GM19324 (cell line): ENCODE results near the gene GNS.

ENCODE experiments used
- ATAC-seq: cut with Tn5 transposase; IDR thresholded peaks from one replicate; pipeline ENCODE4 v1.9.1; 2021; ENCODE audit warnings: mild to moderate bottlenecking, moderate library complexity; ENCODE audit not compliant: unreplicated experiment, low FRiP score

Gene GNS

DNA sequence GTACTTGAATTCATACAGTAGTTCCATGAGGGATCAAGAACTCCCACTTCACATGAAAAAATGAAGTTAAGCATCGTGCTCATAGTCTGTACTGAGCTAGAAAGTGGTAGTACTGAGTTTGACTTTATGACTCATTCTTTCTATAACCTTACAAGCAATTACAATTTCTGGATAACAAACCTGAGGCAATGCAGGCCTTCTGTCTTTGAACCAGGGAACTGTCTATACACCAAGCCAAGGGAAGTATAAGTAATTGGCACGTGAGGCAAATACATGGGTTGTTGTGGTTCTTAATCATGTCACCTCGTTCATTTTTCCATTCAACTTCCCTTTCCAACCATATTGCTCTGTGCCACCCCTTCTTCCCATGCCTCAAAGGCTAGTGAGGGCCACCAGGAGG, 16.8 kb downstream of the GNS start:
- no peak for ATAC-seq

- ATAC-seq: no peak
Measured at GRCh38 chr12:64740646-64741045, 18.6 kb downstream of the GNS start.

GRCh38 chr12:64739778-64740177, 19.4 kb downstream of the GNS start:
- no peak for ATAC-seq

DNA sequence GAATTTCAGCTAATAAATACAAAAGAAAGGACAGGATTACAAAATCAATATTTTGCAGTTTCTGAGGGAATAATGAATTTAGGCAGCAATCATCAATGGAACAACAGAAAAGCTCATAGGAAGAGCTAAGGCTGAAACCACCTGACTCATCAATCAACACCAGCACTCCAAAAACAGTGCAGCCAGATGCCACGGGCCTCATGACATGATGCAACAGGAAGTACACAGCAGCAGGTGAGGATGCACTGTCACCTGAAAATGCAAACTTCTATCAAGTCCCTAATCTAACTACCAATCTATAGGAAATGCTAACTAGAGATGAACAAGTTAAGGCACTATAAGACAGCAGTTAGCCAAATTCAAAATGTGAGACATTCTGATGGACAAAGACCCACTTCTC, 21.7 kb downstream of the GNS start:
- no peak for ATAC-seq

- no peak for ATAC-seq
Measured at GRCh38 chr12:64736771-64737170, 22.4 kb downstream of the GNS start.

- ATAC-seq: no peak
Measured at GRCh38 chr12:64735442-64735841, 23.8 kb downstream of the GNS start.

DNA sequence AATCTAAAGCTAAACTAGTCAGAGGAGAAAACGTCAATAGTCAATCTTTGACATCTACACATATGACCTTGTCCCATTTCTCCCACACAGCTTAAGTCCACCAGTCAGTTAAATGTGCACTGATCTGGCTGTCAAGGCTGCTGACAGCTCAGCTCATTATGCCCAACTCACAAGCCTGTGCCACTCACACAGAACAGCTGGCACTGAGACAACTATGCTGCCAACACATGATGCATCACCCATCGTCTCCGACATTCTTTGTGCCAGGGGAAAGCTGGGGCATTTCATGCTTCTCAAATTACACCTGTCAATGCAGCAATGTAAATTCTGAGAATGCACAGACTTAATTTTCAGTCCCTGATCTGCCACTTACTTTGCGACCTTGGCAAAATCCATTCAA, 25.3 kb downstream of the GNS start:
- ATAC-seq: no peak

DNA sequence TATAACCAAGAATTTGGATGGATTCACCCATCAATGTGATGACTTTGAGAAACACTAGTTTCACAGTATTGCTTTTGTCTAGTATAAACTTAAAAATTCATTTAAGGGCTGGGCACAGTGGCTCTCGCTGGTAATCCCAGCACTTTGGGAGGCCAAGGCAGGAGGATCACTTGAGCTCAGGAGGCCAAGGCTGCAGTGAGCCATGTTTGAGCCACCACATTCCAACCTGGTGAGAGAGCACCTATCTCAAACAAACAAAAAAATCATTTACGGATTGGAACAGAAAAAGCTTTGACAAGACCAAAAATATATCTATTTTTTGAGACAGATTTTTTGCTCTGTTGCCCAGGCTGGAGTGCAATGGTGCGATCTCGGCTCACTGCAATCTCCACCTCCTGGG, 27.5 kb downstream of the GNS start:
- no peak for ATAC-seq

GRCh38 chr12:64730588-64730969, 28.6 kb downstream of the GNS start:
- peak; percentile 15 for ATAC-seq

DNA sequence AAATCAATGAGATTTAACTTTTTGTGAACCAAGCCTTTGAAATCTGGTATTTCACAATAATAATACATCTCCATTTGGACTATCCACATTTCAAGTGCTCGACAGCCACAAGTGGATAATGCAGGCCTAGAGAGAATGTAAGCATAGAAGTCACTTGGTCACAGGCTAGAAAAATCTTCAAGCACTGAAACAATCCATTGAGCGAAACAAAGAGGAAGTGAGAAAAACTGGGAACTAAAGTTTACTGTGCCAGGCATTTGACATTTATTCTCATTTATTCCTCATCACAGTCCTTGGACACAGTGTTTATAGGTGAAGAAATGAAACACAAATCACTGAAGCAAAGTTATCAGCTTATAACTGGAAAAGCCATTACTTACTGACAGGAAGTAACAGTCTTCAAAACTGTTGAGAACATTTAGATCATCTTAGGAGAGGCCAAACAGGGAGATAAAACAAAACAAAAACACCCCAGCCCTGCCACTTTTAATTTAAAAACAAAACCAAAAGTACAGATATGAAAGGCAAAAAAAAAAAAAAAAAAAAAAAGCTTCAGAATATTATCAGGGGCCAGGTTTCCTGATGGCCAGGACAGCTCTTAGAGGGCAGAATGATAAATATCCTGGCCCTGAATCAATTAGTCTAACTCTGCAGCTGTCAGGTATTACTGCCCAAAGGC, 29.2 kb downstream of the GNS start:
- ATAC-seq: peak; percentile 46

DNA sequence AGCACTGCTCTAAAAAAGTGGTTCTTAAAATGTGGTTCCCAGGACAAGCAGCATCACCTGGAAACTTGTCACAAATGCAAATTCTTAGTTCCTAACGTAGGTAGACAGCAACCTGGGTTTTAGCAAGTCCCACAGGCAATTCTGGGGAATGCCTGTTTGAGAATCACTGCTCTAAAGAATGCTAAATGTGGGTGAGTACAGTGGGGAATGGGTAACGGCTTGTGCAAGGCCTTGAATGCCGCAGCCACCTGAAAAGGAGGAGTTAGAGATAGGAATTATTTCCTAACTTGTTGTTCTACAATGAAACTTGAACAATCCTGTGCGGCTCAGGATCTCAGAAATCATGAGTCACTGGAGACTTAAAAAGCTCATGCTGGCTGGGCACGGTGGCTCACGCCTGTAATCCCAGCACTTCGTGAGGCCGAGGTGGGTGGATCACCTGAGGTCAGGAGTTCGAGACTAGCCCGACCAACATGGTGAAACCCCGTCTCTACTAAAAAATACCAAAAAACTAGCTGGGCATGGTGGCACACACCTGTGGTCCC, 34.9 kb downstream of the GNS start:
- ATAC-seq: no peak

- no peak for ATAC-seq
Measured at GRCh38 chr12:64723630-64724029, 35.6 kb downstream of the GNS start.

- no peak for ATAC-seq
Measured at GRCh38 chr12:64722835-64723234, 36.4 kb downstream of the GNS start.

DNA sequence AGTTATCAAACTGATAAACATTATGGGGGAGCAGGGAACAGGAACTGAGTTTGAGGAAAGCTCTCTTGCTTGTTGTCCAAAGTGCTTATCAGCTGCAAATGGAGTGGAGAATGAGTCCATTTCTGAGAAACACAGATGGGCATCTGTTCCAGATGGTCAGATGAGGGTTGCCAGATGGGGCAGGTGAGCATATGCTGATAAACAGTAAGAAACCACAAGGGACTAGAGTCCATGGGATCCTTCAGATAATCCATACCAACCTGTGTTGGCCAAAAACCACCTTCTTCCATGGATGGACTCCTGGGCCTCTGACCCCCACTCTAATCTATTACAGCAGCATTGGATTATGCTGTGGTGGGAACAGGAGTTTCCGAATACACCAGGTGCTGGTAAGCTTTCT, 38.3 kb downstream of the GNS start:
- ATAC-seq: no peak

GRCh38 chr12:64718649-64719048, 40.6 kb downstream of the GNS start:
- no peak for ATAC-seq

GRCh38 chr12:64716839-64717455, 42.3 kb downstream of the GNS start:
- ATAC-seq: no peak

DNA sequence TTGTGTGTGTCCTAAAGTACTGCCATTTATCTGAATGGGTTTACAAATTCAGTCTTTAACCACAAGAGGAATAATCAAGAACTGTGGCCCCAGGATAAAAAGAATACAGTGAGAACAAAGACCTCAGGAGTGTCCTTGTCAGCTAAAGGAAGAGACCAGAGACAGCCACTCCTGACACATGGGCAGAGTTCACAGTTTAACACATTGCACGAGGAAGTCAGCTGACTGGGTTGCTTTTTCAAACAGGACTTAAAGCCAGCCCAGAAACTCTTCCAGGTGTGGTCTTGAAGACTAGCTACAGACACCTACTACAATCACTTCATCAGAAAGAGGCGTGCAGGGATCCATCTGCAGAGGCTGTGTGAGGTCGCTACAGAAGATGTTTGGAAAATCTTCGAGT, 42.8 kb downstream of the GNS start:
- ATAC-seq: no peak

DNA sequence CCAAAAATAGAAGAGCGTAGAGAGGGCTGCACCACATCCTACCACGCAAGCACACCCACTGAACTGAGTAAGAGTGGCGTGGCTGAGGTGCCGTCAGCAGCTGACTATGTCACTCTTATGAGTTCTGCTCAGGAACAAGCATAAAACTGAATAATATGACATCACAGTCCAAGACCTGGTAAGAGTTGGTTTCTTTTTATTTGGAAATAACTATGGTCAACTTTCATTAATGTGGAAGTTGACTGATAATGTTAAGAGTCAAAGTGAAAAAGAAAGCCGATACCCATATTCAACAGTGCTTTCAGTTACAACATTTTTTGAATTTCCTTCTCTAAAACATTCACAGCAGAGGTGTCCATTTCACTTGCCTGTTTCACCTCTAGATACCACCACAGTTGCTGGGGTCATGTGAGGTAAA, 44.6 kb downstream of the GNS start:
- peak; percentile 72 for ATAC-seq

DNA sequence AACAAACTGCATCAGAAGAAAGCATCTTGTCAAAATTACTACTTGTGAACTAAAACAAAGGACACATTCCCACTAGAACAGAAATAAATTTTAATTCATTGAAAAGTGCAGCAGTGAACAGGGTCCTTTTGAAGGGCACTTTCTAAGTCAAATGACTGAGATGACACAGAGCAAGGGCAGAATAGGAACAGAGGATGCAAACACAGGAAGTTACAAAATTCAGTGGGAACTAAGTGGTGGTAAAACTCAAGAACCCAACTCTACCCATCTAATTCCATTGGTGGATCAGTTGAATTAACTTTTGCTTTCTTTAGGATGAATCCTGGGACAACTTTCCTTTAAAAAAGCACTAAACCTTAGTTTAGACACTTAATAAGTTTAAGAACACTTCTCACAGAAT, 45.8 kb downstream of the GNS start:
- ATAC-seq: no peak

DNA sequence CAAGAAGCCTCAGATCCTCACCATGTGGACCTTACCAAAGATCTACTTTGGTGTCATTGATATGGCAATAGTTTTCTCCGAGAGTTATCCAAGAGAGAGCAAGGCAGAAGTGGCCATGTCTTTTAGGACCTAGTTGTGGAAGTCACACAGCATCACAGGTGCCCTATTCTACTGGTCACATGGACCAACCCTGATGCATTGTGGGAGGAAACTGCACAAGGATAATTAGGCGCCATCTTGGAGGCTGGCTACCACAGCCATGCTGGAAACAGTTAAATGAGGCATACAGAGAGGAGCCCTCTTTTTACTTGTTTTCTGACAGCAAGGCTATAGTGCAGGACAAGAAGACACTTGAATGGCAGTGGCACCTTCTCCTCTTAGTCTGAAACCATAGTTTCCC, 49.8 kb downstream of the GNS start:
- no peak for ATAC-seq

DNA sequence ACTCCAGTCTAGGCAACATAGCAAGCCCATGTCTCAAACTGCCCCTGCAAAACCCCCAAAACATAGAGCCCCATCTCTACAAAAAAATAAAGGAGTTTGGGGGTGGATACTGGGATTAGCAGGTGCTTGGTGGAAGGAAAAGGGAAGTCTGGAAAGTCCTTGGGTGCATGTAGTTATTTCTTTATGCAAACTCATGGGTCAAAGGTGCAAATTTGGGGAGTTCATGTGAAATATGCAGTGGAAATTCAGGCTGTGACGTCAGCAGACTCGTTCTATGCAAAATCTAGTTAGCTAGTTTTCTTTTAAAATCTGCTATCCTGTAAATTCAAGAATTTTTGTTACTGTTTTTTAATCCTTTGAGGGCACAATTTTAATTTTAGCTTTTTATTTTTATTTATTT, 51.3 kb downstream of the GNS start:
- ATAC-seq: no peak

- ATAC-seq: no peak
Measured at GRCh38 chr12:64707362-64707761, 51.8 kb downstream of the GNS start.
